Mesothelial cell of epicardium (in vitro differentiated cells): ENCODE results near the gene CARS1. TPM values are rescaled to one million over a fixed set of nuclear protein-coding genes. Genes with fewer than 3 reads are reported as not detected.

ENCODE experiments used
- DNase-seq, 2 experiments: peaks; one replicate each; pipeline ENCODE4 v3.0.0; 2021; ENCODE audit warnings: low spot score in 2 of 2; ENCODE audit not compliant: unreplicated experiment in 2 of 2
- H3K27ac Mint-ChIP-seq: 2 replicates; pipeline ENCODE4 v1.8.0; 2021; ENCODE audit warnings: mixed read lengths
- H3K27me3 Mint-ChIP-seq: 2 replicates; pipeline ENCODE4 v1.8.0; 2021; ENCODE audit warnings: low read depth, mixed read lengths
- H3K36me3 Mint-ChIP-seq: 2 replicates; pipeline ENCODE4 v1.8.0; 2021; ENCODE audit warnings: mixed read lengths
- H3K4me1 Mint-ChIP-seq: 2 replicates; pipeline ENCODE4 v1.8.0; 2021; ENCODE audit warnings: mixed read lengths
- H3K4me3 Mint-ChIP-seq: 2 replicates; pipeline ENCODE4 v1.8.0; 2021; ENCODE audit warnings: mild to moderate bottlenecking, moderate library complexity, mixed read lengths
- H3K9me3 Mint-ChIP-seq: 2 replicates; pipeline ENCODE4 v1.8.0; 2021; ENCODE audit warnings: mixed read lengths
- total RNA-seq: library from RNA; stranded (reverse); gene quantifications from 3 replicates; pipeline ENCODE4 v1.2.1, GENCODE V29; 2021
- TF ChIP-seq, protein P1 (sequence below): fragments of 200-600 bp; sonication (generic); IDR thresholded peaks from one replicate; pipeline ENCODE4 v1.5.0; 2021; ENCODE audit warnings: antibody characterized with exemption; ENCODE audit not compliant: unreplicated experiment

Gene CARS1
- total RNA-seq, 1 donor from 2014 or later = 32.7 TPM

- H3K9me3 Mint-ChIP-seq = no peaks in the 10 kb centered on the region
- no peaks in the 10 kb centered on the region for H3K4me1 Mint-ChIP-seq
- no peak overlapping the region for H3K4me3 Mint-ChIP-seq
- TF ChIP-seq, protein P1, sequence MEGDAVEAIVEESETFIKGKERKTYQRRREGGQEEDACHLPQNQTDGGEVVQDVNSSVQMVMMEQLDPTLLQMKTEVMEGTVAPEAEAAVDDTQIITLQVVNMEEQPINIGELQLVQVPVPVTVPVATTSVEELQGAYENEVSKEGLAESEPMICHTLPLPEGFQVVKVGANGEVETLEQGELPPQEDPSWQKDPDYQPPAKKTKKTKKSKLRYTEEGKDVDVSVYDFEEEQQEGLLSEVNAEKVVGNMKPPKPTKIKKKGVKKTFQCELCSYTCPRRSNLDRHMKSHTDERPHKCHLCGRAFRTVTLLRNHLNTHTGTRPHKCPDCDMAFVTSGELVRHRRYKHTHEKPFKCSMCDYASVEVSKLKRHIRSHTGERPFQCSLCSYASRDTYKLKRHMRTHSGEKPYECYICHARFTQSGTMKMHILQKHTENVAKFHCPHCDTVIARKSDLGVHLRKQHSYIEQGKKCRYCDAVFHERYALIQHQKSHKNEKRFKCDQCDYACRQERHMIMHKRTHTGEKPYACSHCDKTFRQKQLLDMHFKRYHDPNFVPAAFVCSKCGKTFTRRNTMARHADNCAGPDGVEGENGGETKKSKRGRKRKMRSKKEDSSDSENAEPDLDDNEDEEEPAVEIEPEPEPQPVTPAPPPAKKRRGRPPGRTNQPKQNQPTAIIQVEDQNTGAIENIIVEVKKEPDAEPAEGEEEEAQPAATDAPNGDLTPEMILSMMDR = no peak
- peaks cover 12% of the 10 kb centered on the region for H3K36me3 Mint-ChIP-seq
- DNase-seq = peak in 1 of 2 experiments; percentile 25
- H3K27me3 Mint-ChIP-seq = no peaks in the 10 kb centered on the region
- no peak overlapping the region for H3K27ac Mint-ChIP-seq
Measured at GRCh38 chr11:3091081-3091845, 34.0 kb upstream of the CARS1 start.

DNA sequence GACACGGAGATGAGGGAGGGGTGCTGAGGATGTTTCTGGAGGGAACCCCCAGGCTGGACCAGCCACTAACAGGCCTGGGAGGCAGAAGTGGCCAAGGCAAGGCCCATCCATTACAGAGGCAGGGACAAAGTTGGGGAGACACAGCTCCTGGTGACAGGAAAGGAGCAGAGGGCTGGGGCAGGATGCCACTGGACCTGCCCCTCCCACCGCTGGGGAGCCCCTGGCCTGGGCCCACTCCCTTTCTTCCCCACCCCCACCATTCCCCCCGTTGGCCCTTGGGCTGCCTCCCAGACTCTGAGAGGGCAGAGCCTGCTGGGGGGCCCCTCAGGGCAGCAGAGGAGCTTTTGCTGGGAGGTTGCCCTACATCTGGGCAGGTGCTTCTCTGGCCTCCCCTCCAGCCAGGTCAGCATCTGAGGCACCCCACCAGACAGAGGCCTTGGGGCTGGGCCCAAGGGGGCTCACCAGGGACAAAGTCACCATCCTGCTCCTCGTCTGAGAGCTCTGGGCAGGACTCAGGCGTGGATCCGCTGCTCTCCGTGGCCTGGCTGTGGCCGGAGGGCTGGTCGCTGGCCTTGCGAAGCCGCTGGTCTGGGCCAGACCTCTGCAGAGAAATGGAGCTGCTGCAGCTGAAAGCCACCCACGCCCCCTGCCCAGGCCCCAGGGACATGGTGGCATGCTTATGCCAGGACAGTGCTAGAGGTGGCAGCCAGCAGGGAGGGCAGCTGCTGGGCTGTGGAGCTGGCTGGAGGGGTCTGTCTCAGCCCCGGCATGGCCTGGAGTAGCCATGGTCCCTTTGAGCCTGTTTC is 33.1 kb upstream of the CARS1 start:
- Mint-ChIP-seq H3K36me3 (peaks cover 6% of the 10 kb centered on the region), H3K4me1 (no peaks in the 10 kb centered on the region), H3K27me3 (peaks cover 5% of the 10 kb centered on the region), H3K9me3 (no peaks in the 10 kb centered on the region), H3K27ac (no peak overlapping the region), H3K4me3 (no peak overlapping the region)
- TF ChIP-seq, protein P1 = no peak
- peak in 1 of 2 experiments; percentile 31 for DNase-seq

DNA sequence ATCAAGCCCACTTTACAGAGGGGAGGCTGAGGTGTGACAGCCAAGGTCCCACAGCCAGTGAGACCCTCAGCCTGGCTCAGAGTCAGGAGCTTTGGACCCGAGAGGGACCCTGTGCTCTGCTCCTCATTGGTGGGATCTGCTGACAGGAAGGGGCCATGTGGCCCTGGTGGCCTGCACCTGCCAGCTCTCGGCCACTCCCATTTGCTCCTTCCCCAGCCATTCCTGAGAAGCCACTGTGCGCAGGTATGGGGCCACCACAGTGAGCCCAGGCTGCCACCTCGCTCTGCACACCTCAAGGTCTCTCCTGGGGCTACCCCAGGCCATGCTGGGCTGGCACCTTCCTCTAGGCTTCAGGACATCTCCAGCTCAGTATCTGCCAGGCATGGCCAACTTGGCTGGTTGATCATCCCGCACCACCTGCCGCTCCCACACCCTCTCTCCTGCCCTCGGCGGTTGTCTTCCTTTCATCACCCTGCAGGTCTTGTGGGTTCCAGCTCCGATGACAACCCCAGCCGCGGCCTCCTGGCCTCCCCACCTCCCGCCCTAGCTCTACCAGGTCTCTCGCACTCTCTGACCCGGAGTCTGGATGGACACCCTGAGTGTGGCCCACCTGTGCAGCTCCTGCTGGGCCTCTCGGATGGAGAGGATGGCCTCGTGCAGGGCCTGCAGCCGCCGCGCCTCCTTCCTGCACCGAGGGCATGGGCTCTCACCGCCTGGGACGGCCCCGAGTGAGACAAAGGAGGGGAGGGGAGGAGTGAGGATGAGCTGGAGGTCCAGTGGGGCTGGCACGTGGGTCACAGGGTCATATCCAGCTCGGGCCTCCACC is 32.2 kb upstream of the CARS1 start:
- Mint-ChIP-seq H3K4me1 (no peaks in the 10 kb centered on the region), H3K9me3 (no peaks in the 10 kb centered on the region), H3K4me3 (no peak overlapping the region), H3K36me3 (peaks cover 6% of the 10 kb centered on the region), H3K27me3 (peaks cover 7% of the 10 kb centered on the region), H3K27ac (no peak overlapping the region)
- DNase-seq = no peak
- TF ChIP-seq, protein P1 = no peak

GRCh38 chr11:3088806-3089205 is 31.6 kb upstream of the CARS1 start:
- no peak for DNase-seq
- Mint-ChIP-seq H3K9me3 (no peaks in the 10 kb centered on the region), H3K4me1 (no peaks in the 10 kb centered on the region), H3K27me3 (peaks cover 12% of the 10 kb centered on the region), H3K4me3 (no peak overlapping the region), H3K36me3 (peaks cover 6% of the 10 kb centered on the region), H3K27ac (no peak overlapping the region)
- TF ChIP-seq, protein P1 = no peak
